CD4-positive, alpha-beta T cell treated with Interferon gamma for 1 hour (primary cell): ENCODE measurements around the gene DNAH14.
"Not testable (repeated sequence)": the region's sequence is repeated elsewhere in the genome, so short reads cannot be mapped to it uniquely, and the experiment has no call there.

Experiments used
- DNase-seq: peaks from one replicate; pipeline ENCODE4 v3.0.0-alpha.2; 2020

Gene DNAH14

DNA sequence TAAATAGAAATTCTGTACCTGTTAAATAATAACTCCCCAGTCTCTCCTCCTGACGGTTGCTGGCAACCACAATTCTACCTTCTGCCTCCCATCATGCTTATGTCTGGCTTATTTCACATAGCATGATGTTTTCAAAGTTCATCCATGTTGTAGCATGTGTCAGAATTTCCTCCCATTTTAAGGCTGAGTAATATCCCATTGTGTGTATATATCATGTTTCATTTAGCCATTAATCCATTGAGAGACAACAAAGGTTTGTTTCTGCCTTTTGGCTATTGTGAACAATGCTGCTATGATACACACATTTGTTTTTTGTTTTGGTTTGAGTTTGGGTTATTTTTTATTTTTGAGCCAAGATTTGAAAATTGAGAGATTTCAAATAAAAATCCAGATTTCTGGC lies 426.4 kb downstream of the DNAH14 start:
- DNase-seq = no peak

DNA sequence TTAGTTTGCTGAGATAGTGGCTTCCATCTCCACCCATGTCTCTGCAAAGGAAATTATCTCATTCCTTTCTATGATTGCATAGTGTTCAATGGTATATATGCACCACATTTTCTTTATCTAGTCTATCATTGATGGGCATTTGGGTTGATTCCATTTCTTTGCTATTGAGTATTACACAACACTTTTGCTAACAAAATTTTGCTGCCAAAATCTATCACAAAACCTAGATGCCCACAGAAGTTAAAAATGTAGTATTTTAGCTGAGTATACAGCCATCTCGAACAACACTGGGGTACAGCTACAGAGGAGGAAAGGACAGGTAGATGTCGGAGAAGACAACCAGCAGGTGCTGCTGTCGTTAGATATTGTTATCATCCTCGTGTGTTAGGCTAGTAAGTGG lies 430.6 kb downstream of the DNAH14 start:
- no peak for DNase-seq

DNA sequence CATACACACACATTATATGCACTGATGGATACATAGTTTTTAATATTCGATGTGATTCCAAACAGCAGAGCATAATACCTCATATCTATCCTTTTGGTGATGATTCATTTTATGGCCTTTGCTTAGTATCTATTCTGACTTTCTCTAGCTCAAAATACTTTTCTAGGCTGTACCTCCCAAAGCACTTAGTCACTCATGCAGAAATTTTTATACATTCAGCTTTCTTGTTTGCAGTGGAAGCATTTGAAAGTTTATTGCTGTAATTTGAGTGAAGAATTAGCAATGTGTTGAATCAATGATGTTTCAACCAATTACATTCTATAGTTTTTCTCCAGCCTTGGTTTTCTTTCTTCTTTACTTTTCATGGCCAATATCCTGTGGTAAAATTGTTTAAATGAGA lies 431.7 kb downstream of the DNAH14 start:
- DNase-seq = no peak

DNA sequence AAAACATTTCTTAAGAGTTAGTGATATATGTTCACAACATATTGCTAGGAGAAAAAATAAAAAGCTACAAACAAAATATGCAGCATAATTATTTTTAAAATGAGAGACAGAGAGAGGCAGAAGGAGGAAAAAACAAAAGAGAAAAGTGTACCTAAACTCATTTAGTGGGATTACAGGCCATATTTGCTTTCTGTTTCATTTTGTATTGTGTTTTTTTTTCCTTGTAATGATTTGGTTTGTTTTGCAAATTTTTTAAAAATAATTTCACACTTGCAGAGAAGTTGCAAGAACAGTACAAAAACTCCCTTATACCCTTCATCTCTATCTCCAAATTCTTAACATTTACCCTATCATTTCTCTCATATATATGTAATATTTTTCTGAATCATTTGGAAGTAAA lies 433.3 kb downstream of the DNAH14 start:
- no peak for DNase-seq

DNA sequence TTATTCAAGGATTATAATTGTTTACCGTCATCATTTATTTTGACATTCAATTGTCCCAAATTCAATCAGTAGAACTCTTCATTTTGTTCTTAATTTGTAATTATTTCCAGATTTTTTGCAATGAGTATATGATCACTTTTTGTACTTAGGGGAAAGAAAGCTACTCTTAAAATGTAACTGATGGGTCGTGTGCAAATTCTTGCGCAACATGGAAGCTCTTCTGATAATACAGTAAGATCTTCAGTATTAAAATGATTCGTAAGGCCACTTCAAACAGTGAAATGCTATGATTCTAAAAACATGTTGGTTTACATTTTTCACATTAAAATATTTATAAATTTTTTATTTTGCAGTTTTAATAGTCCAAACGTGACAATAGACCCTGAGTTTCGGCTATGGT lies 435.0 kb downstream of the DNAH14 start:
- no peak for DNase-seq

DNA sequence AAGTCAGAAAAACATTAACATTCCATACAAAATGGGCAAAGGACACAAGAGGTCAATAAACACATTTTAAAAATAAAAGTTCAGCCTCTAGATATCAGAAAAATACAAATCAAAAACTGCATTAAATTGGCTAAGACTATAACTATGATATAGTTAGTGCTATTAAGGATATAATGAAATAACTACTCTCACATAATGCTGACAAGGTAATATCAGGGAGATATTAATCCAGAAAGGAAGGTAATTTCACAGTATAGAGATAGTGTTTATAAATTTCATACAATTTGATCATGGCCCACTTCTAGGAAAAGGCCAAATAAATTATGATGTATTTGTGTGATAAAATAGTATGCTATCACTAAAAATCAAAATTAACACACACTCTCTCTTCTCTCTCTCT lies 436.5 kb downstream of the DNAH14 start:
- no peak for DNase-seq

DNA sequence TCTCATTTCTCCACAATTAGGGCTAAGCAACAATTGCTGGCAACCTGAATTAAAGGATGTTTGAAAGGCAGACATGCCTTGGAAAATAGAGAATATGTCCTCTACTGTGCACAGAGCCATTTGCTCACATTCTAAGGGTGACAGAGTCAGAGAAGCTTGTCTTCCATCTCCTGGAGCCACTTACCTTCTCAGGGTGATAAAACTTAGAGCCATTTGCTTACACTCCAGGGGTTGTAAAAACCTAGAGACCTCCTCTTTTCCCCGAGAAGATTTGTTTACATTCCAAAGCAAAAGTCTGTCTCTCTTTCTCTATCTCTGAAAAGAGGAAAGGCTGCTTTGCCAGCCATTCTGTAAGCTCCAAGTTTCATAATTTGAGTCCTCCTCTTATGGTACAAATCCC lies 437.1 kb downstream of the DNAH14 start:
- no peak for DNase-seq

DNA sequence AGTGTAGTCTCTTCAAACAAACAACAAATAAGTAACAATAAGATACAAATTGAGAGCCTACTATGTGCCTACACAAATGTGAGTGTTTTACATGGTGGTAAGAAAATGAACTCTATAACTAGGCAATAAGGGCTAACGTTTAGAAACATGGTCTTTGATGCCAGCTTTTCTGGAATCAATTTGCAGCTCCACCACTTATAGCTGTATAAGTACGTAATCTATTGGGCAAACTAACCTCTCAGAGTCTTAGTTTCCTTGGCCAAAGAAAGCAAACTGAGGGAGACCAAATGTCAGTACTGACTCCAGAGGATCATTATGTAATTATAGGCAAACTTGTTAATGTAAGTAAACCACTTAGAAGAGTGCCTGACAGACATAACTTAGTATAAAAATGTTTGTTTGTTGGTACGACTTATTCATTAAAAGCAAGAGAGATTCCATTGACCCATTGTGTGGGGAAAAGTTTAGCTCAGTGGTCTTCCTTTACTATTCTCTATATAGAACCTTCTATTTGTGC lies 438.6 kb downstream of the DNAH14 start:
- DNase-seq = no peak

DNA sequence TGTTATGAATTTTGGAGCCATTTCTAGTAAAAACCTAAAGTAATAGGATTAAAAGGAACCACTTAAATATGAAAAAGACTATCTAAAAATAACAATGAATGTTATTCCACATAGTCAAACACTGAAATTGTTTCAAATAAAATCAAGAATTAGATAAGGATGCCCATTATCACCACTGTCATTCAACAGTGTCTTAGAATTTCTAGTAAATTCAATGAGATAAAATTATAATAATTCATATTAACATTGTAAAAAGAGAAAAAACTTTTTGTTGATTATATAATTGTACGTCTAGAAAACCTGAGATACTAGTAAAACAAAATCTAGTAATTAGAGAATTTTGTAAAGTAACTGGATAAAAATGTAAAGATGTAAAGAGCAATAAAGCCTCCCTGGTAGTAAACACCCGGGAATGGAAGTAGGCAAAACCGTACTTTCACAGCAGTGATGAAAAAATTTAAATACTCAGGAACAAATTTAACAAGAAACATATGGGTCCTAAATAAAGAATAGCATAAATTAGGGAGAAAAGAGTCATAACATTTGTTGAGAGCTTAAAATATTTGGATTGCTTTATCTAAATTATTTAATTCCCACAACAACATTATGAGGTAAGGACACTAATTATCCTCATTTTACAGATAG lies 442.0 kb downstream of the DNAH14 start:
- DNase-seq = no peak

DNA sequence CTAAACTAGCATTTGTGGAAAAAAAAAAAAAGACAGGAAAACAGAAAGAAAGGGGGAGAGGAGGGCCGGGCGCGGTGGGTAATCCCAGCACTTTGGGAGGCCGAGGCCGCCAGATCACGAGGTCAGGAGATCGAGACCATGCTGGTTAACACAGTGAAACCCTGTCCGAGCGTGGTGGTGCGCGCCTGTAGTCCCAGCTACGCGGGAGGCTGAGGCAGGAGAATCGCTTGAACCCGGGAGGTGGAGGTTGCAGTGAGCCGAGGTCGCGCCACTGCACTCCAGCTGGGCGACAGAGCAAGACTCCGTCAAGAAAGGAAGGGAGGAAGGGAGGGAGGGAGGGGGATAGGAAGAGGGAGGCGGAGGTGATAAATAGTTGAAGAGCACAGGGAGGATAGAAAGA lies 443.7 kb downstream of the DNAH14 start:
- no peak for DNase-seq

DNA sequence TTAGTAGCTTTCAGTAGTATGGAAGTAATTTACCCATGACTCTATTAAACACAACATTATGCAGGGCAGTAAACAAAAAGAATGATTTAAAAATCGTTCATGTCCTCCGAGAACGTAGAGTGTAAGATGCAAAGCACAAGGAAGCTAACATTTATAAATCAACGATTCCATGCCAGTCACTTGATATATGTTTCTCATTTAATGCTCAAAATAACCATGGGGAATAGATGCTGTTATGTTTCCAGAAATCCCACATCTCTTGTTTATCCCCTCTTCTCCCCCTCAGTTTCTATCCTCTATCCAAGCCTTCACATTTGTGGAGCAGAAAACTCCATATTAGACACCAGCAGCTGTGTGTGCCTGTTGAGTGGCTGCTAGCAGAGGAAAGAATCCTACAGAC lies 445.5 kb downstream of the DNAH14 start:
- no peak for DNase-seq

DNA sequence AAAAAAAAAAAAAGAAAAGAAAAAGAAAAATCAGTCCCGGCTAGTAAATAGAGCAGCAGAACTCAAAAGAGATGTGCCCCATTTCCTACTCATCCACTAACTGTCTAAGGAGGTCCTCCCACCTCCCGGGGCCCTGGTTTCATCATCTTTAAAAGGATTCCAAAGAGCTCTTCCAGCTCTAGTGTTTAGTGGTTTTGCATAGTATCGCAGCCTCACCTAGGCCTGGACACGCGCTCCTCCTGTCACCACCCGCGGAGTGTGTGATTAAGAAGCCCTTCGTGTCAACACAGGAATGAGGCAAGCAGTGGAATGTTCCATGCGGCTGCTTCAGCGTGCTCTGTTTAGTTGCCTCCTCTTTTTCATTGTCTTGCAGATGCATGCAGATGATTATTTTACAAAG lies 449.4 kb downstream of the DNAH14 start:
- DNase-seq = no peak

DNA sequence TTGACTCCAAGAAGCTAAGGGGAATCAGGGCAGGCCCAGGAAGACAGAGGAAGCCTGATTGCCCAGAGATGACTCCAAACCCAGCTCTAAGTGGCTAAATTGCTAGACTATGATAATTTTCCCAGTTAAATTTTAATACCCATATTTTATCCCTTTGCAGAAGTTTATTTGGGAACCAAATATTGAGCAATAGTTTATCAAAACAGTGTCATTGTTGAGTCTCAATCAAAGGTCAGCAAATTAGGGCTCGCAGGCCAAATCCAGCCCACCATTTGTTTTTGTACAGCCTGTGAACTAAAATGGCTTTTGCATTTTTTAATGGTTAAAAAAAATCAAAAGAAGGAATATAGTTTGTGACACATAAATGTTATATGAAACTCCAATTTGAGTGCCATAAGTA lies 451.2 kb downstream of the DNAH14 start:
- DNase-seq = no peak

DNA sequence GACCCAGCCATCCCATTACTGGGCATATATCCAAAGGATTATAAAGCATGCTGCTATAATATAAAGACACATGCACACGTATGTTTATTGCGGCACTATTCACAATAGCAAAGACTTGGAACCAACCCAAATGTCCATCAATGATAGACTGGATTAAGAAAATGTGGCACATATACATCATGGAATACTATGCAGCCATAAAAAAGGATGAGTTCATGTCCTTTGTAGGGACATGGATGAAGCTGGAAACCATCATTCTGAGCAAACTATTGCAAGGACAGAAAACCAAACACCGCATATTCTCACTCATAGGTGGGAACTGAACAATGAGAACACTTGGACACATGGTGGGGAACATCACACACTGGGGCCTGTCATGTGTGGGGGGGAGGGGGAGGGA lies 457.4 kb downstream of the DNAH14 start:
- DNase-seq = not testable (repeated sequence)

DNA sequence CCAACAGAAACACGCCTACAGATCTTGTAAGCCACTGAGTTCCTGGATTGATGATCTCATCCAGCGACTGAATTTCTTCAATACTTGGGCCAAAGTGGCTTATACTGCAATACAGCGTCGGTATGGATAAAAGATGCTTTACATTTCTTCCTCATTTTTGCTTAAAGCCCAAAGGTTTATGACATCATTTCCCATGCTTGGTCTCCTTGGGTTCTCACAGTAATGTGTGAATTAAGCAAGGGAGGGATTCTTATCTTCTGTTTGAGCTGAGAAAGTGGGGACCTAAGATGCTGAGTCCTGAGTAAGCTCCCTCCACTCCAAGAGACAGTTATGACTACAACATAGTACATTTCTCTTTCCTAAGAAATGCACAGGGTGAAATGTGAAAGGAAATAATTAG lies 458.9 kb downstream of the DNAH14 start:
- DNase-seq = no peak

DNA sequence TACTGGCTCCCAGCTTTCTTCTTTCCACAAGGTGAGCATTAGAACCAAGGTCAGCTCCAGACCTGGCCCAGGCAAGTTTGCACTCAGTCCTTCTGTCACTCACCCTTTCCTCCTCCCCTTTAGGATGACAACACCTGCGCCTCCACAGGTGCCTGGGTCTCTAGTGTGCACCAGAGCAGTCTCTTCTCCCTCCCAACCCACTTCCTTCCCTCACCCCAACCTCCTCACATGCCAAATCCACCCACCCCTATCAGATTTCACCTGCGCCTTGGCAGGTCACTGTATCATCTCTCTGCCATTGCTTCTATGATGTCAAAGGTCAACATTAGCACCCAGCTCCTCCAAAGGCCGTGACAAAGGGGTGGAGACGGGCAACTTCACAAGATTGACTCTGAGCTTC lies 460.4 kb downstream of the DNAH14 start:
- no peak for DNase-seq

DNA sequence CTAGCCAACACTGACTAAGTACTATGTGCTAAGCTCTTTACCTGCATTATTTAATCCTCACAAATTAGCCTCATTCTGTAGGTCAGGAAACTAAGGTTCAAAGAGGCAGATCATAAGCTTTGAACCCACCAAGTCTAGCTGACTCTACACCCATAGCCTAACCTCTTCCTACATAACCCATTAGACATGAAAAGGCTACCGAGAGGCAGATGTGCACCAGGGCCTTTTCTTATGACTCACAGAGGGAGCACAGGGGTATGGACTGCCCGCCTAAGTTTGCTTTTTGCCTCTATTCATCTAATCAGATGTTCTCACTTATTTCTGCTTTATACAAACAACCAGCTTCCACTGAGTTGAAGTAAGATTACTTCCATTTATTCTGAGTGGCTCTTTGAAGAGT lies 466.9 kb downstream of the DNAH14 start:
- DNase-seq = no peak

DNA sequence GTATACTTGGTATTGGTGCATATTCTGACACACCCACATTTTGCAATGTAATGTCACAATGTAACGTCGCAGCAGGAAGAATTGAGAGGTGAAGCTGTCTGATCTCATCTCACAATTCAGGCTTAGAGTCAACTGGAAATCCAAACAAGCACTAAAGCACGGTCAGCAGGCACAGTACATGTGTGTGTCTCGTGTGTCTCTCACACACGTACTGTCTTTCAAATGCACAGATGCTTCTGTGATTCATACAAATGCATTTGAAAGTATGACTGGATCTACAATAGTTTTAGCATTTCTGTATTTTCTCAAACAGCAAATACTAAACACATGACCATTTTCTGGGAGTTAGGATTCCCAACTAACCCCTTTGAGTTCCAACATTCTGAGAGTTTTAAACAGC lies 471.5 kb downstream of the DNAH14 start:
- DNase-seq = no peak

DNA sequence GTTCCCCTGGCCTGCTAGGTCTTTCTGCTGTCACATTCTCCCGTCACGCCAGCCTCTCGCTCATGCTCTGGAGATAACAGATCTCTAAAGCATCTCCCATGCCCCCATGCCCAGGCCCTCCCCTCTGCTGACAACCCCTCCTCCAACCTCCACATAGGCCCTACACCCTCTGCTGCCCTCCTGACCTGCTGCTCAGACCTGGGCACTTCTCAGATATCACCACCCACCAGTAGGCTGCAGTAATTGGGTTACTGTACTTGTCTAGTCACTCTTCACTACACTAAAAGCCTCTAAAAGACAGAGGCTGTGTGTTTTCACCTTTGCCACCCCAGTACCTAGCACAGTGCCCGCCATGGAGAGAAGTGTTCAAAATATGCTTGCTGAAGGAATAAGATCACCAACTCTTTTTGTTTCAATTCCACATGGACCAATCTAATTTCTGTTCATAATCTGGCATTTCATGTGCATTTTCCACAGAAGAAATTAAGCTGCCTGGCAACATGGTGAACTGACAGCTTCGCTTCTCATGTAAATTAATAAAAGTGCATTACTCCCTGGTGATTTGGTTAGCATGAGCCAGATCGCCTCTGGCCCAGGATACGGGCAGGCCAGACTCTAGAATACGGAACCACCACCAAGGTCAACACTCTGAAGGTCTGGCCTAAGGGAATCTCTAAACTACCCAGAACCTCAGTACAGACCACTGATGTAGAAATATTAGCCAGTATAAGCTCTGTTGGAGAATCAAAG lies 477.7 kb downstream of the DNAH14 start:
- DNase-seq = no peak

DNA sequence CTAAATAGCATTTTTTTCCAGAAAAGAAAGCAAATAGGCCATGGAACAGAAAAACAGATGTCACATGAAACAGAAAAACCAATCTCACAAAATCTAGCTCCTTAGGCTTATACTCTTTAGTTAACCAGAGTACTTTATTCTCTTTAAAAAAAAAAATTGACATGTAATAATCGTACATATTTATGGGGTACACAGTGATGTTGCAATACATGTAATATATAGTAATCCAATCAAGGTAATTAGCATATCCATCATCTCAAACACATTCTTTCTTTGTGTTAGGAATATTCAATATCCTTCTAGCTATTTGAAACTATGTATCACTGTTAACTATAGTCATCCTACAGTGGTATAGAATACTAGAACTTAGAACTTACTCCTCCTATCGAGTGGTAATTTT lies 478.3 kb downstream of the DNAH14 start:
- no peak for DNase-seq

DNA sequence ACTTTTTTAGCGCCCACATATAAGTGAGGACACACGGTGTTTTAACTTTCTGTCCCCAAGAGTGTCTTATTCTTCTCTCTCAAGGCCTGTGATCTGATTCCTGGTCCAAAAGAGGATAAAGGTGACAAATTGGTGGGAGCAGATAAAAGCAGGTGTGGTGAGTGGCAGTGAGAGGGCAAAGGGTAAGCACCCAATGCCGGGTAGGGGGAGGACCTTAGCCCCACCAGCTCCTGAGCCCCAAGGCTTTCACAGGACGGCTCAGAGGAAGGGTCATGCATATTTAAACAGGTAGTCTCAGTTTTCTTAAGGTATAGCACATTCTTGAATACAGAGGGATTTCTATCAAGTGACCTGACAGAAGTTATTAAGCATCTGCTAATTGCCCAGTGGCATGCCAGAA lies 478.8 kb downstream of the DNAH14 start:
- DNase-seq = no peak

DNA sequence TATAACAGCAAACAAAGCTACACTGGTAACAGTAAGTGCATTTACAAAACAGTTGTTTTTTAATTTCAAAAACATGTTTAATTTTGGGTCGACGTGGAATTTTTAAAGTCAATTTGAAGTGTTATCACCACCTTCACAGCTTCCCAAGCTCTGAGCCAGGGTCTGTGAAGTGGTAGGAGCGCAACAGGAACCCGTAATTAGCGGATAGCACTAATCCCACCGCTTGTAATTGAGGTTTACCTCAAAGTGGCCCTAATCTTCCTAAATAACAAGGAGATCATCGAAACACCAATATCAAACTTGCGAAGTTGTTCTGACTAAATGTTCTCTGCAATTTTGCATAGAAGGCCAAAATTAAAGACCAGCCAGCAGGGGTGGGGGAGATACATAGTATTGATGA lies 479.6 kb downstream of the DNAH14 start:
- DNase-seq = no peak

DNA sequence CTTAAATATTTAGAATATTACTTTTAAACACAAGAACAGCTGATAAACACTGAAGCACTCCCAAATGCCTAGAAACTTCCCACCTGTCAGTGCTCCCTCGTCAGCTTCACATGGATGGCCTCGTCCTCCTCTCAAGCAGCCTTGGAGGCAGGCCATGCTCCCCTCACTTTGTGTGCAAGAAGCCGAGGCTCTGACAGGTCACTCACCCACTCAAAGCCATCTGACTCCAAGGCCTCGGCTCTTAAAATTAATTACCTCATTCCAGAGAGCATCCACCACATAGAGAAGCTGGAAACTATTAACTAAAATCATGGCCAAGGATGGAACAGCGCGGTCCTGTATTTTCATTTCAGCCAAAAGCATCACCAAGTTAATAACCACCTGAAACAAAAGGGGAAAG lies 480.6 kb downstream of the DNAH14 start:
- no peak for DNase-seq

DNA sequence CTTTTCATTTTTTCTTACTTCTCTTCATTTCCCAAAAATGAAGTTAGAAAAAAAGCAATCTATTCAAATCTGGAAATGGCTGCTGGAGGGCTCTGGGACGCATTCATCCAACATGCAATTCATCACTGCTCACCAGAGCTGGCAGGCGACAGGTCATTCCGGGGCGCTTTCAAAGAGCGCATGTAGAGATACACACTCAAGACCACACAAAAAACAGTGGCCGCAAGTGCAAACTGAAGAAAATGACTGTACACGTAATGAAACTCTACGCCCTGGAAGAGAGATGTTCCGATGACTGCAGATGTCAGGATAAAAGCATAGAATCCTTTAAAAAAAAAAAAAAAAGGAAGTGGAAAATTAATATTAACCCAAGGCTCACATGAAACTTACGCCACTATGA lies 482.8 kb downstream of the DNAH14 start:
- no peak for DNase-seq

DNA sequence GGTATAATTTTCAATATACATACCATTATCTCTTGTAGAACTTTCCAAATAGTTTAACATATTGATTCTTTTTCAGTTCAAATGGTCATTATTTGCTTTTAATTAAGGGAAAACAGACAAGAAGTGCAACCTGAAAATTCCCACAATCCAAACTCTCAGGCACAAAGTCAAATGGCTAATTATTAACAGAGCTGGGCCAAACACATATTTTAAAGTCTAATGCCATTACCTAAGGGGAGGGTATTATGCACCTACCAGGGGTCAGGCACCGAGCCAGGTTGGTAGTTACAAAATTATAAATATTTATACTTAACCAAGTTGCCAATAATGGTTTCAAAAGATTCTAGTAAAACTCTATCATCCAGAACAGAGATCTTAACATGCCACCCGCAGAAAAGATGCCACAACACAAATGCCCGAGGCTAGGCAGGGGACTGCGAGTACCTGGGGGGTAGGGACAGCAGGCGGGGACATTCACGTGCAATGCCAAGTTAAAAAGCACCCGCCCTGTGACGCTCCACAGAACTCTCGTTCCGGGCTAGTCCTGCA lies 483.4 kb downstream of the DNAH14 start:
- DNase-seq = no peak
